RCC 7860 (cell line): ENCODE measurements around the gene RPS6KA2.
"Not testable (repeated sequence)": the region's sequence is repeated elsewhere in the genome, so short reads cannot be mapped to it uniquely, and the experiment has no call there.

Experiments
- DNase-seq: peaks from one replicate; pipeline ENCODE4 v3.0.0-alpha.2; 2015; ENCODE audit warnings: low spot score
- FAIRE-seq: peaks from 2 replicates; lab custom pipeline; 2012; peaks lifted over from hg19 to GRCh38; lab: Jason Lieb, UNC

RPS6KA2 gene

GRCh38 chr6:166388290-166389004 lies 238.6 kb downstream of the RPS6KA2 start:
- DNase-seq: no peak
- FAIRE-seq: no peak

- no peak for DNase-seq
- no peak for FAIRE-seq
These were observed 239.3 kb downstream of the RPS6KA2 start for GRCh38 chr6:166387642-166388289.

GRCh38 chr6:166387098-166387497 lies 240.0 kb downstream of the RPS6KA2 start:
- FAIRE-seq, DNase-seq: not testable (repeated sequence)

GRCh38 chr6:166386111-166386510 lies 240.9 kb downstream of the RPS6KA2 start:
- no peak for DNase-seq
- no peak for FAIRE-seq

GRCh38 chr6:166383802-166384363 lies 243.2 kb downstream of the RPS6KA2 start:
- FAIRE-seq, DNase-seq: not testable (repeated sequence)

GRCh38 chr6:166382933-166383801 lies 243.9 kb downstream of the RPS6KA2 start, which contains the start of gene MPC1:
Gene MPC1 (minus strand): TSS chr6:166382940. CDS start chr6:166382876, 64 bp downstream.
- DNase-seq (peak; percentile 82), FAIRE-seq (no peak)

GRCh38 chr6:166382500-166382932 lies 244.5 kb downstream of the RPS6KA2 start:
- DNase-seq (no peak), FAIRE-seq (no peak)

- DNase-seq: peak; percentile 27
- no peak for FAIRE-seq
These were observed 245.1 kb downstream of the RPS6KA2 start for GRCh38 chr6:166381733-166382499.

GRCh38 chr6:166381381-166381732 lies 245.7 kb downstream of the RPS6KA2 start:
- DNase-seq (no peak), FAIRE-seq (no peak)

GRCh38 chr6:166379800-166380199 lies 247.3 kb downstream of the RPS6KA2 start:
- DNase-seq (no peak), FAIRE-seq (no peak)

GRCh38 chr6:166379103-166379586 lies 247.9 kb downstream of the RPS6KA2 start:
- FAIRE-seq (no peak), DNase-seq (no peak)

- DNase-seq (no peak), FAIRE-seq (no peak)
These were observed 249.3 kb downstream of the RPS6KA2 start for GRCh38 chr6:166377721-166378120.

- DNase-seq: no peak
- FAIRE-seq: no peak
These were observed 252.0 kb downstream of the RPS6KA2 start for GRCh38 chr6:166375013-166375412.

GRCh38 chr6:166370489-166370888 lies 256.6 kb downstream of the RPS6KA2 start:
- no peak for FAIRE-seq
- no peak for DNase-seq

- no peak for FAIRE-seq
- DNase-seq: no peak
These were observed 257.3 kb downstream of the RPS6KA2 start for GRCh38 chr6:166369782-166370181.

GRCh38 chr6:166366921-166367320 lies 260.1 kb downstream of the RPS6KA2 start:
- FAIRE-seq: no peak
- DNase-seq: no peak

GRCh38 chr6:166365806-166366205 lies 261.2 kb downstream of the RPS6KA2 start:
- DNase-seq (no peak), FAIRE-seq (no peak)

GRCh38 chr6:166365221-166365620 lies 261.8 kb downstream of the RPS6KA2 start:
- DNase-seq (no peak), FAIRE-seq (no peak)

- DNase-seq (no peak), FAIRE-seq (no peak)
These were observed 262.6 kb downstream of the RPS6KA2 start for GRCh38 chr6:166364456-166364855.

- not testable (repeated sequence) for DNase-seq, FAIRE-seq
These were observed 264.6 kb downstream of the RPS6KA2 start for GRCh38 chr6:166362427-166362826.
